Keratinocyte (primary cell): ENCODE results near the gene PABPN1.

Experiments
- EZH2 ChIP-seq: IDR thresholded peaks from one replicate; pipeline ENCODE4 v1.6.1; 2012; ENCODE audit warnings: inconsistent platforms, mild to moderate bottlenecking, low read length, moderate library complexity
- TF ChIP-seq, protein P1 (sequence below), 3 experiments: IDR thresholded peaks in 1 of 3; conservative IDR thresholded peaks in 1 of 3; optimal IDR thresholded peaks in 1 of 3; 2 replicates in 2 of 3; 3 replicates in 1 of 3; pipeline versions ENCODE3 to v1.5.1; 2011; ENCODE audit warnings: low read length in 3 of 3, mild to moderate bottlenecking in 3 of 3, moderate library complexity in 2 of 3, control low read depth in 1 of 3, inconsistent platforms in 1 of 3; ENCODE audit not compliant: insufficient read depth in 2 of 3; ENCODE audit errors: extremely low read depth in 1 of 3

DNA sequence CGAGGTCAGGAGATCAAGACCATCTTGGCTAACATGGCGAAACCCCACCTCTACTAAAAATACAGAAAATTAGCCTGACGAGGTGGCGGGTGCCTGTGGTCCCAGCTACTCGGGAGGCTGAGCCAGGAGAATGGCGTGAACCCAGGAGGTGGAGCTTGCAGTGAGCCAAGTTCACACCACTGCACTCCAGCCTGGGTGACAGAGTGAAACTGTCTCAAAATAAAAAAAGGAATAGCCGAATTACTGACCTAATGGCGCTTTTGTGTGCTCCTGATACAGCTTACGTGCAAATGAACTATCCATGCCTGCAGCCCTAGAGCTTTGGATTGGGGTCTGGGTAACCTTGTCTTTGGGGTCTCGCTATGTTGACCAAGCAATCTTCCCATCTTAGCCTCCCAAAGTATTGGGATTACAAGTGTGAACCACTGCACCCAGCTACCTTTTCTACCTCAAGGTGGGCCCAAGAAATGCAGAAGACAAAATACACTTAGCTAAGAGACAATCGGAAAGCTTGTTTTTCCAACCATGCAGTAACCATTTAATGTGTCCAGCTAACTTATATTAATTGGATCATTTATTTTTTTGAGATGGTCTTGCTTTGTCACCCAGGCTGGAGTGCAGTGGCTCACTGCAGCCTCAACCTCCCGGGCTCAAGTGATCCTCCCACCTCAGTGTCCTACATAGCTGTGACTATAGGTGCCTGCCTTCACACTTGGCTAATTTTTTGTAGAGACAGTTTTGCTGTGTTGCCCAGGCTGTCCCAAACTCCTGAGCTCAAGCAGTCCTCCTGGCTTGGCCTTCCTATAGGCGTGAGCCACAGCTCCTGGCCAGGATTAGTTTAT, 5.5 kb downstream of the PABPN1 start:
- no peak for TF ChIP-seq EZH2
- TF ChIP-seq, protein P1, sequence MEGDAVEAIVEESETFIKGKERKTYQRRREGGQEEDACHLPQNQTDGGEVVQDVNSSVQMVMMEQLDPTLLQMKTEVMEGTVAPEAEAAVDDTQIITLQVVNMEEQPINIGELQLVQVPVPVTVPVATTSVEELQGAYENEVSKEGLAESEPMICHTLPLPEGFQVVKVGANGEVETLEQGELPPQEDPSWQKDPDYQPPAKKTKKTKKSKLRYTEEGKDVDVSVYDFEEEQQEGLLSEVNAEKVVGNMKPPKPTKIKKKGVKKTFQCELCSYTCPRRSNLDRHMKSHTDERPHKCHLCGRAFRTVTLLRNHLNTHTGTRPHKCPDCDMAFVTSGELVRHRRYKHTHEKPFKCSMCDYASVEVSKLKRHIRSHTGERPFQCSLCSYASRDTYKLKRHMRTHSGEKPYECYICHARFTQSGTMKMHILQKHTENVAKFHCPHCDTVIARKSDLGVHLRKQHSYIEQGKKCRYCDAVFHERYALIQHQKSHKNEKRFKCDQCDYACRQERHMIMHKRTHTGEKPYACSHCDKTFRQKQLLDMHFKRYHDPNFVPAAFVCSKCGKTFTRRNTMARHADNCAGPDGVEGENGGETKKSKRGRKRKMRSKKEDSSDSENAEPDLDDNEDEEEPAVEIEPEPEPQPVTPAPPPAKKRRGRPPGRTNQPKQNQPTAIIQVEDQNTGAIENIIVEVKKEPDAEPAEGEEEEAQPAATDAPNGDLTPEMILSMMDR (optimal IDR thresholded peaks at IDR 0.05 in 1 of 3, IDR thresholded peaks at IDR 0.05 in 1 of 3, conservative IDR thresholded peaks at IDR 0.05 in 1 of 3; ENCODE audit: extremely low read depth in 1 of 3, insufficient read depth in 2 of 3, low read length in 3 of 3), result no peak
